T-helper 17 cell (primary cell): Measurements from ENCODE around the gene MRFAP1L1. TPM values are rescaled to one million over a fixed set of nuclear protein-coding genes. Genes with fewer than 3 reads are reported as not detected.

Experiments
- ATAC-seq: fragments of 150-1000 bp; cut with Tn5 transposase; 2 replicates; pipeline ENCODE4 v1.10.0; 2021; ENCODE audit warnings: mild to moderate bottlenecking, moderate library complexity
- DNase-seq, 3 donors: peaks; one replicate each; pipeline versions ENCODE4 v3.0.0 to v3.0.0-alpha.2; 2020 to 2021
- H3K9me3 ChIP-seq: one replicate; pipeline ENCODE4 v1.7.0; 2013; ENCODE audit warnings: low read length, mild to moderate bottlenecking; ENCODE audit not compliant: control insufficient read depth, poor library complexity, severe bottlenecking
- H3K27ac Mint-ChIP-seq: one replicate; pipeline ENCODE4 v1.8.0; 2022; ENCODE audit warnings: mild to moderate bottlenecking, moderate library complexity, mixed read lengths
- H3K27me3 Mint-ChIP-seq: one replicate; pipeline ENCODE4 v1.8.0; 2022; ENCODE audit warnings: mixed read lengths
- H3K36me3 Mint-ChIP-seq: one replicate; pipeline ENCODE4 v1.8.0; 2022; ENCODE audit warnings: low read depth, mixed read lengths
- H3K4me1 Mint-ChIP-seq: one replicate; pipeline ENCODE4 v1.8.0; 2022; ENCODE audit warnings: mild to moderate bottlenecking, mixed read lengths
- H3K4me3 Mint-ChIP-seq: one replicate; pipeline ENCODE4 v1.8.0; 2022; ENCODE audit warnings: mild to moderate bottlenecking, moderate library complexity, mixed read lengths
- total RNA-seq, 4 donors: library from RNA in 2 of 4; stranded (reverse) in 2 of 4; gene quantifications; one replicate each; pipeline ENCODE4 v1.2.3 and lab custom pipeline; 2022 to 2026

Gene MRFAP1L1
- total RNA-seq, 2 donors from 2014 or later: 29.3 to 33.0 TPM

DNA sequence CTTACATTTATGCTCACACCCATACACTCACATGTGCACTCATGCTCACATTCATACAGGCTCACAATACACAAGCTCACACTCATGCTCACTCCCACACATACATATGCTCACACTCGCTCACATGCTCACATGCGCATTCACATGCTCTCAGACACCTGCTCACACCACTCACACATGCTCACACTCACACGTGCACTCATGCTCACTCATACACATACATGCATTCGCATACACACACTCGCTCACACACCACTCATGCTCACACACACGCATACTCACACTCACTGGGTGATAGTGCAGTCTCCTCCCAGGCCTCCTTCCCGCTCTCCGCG lies 44.4 kb downstream of the MRFAP1L1 start:
- no peak overlapping the region for H3K4me3 Mint-ChIP-seq
- no peaks in the 10 kb centered on the region for H3K36me3 Mint-ChIP-seq
- no peak overlapping the region for H3K27ac Mint-ChIP-seq
- no peaks in the 10 kb centered on the region for H3K9me3 ChIP-seq
- no peak for DNase-seq
- no peaks in the 10 kb centered on the region for H3K4me1 Mint-ChIP-seq
- no peaks in the 10 kb centered on the region for H3K27me3 Mint-ChIP-seq
- no peak for ATAC-seq

DNA sequence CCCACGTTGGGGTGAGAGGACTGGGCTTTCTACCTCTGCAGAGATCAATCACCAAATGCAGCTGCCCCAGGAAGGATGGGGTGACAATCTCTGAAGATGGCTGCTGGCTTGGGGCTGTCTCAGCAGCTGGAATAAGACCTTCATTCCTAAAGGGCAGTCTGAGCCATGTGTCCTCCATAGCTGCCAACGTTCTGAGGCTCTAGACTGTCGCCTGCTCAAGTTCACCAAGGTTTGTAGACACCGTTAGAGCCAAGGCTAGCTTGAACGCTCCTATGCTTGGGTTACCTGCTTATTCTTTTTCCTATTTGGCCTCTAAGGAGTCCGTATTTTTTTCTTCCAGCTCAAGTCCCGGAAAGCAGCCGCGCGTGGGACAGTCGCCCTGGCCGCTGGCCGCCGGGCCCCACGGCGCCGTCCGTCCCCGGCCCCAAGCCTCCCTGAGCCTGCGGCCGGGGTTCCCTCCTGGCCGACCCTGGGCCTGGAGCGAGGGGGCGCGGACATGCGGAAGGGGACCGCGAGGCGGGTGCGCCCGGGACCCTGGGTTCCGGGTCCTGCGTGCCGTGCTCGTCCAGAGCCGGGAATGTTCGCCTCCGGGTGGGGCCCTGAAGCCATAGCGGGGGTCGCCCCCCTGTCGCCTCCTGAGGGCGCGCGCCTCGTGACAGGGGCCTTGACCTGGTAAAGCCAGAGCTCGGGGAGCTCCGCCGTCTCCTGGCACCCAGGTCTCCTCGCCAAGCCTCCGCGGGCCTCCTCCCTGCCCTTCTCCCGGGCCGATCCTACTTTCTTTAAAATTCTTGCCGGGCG lies 45.9 kb downstream of the MRFAP1L1 start:
- H3K27ac Mint-ChIP-seq: no peak overlapping the region
- no peaks in the 10 kb centered on the region for H3K27me3 Mint-ChIP-seq
- H3K4me1 Mint-ChIP-seq: no peaks in the 10 kb centered on the region
- peak; percentile 38 for ATAC-seq
- DNase-seq: no peak
- no peak overlapping the region for H3K4me3 Mint-ChIP-seq
- no peaks in the 10 kb centered on the region for H3K9me3 ChIP-seq
- H3K36me3 Mint-ChIP-seq: no peaks in the 10 kb centered on the region

DNA sequence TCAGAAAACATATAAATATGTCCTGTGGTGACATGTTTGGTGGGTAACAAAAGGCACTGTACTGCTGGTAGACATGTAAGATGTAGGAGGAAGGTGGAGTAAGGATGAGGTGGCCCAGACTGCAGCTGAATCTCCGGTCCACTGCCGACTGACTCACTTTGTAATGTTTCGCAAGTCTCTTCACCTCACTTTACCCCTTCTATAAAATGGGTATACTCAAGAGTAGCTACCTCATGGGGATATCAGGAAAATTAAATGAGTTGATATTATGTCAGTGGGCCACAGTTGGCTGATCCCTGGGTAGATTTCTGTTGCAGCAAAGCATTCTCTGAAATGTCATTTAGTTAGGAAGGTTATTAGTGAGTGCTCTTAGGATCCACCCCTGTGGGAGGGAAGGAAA lies 47.1 kb downstream of the MRFAP1L1 start:
- ATAC-seq: no peak
- Mint-ChIP-seq H3K36me3 (no peaks in the 10 kb centered on the region), H3K27me3 (no peaks in the 10 kb centered on the region), H3K27ac (peak overlapping the region; percentile 29), H3K4me1 (no peaks in the 10 kb centered on the region), H3K4me3 (peak overlapping the region; percentile 31)
- no peak for DNase-seq
- no peaks in the 10 kb centered on the region for H3K9me3 ChIP-seq

DNA sequence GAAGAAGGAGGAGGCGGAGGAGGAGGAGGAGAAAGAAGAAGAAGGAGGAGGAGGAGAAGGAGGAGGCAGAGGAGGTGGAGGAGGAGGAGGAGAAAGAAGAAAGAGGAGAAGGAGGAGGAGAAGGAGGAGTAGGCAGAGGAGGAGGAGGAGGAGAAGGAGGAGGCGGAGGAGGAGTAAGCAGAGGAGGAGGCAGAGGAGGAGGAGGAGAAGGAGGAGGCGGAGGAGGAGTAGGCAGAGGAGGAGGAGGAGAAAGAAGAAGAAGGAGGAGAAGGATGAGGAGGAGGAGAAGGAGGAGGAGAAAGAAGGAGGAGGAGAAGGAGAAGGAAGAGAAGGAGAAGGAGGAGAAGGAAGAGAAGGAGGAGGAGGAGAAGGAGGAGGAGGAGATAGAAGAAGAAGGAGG lies 49.2 kb downstream of the MRFAP1L1 start:
- Mint-ChIP-seq H3K4me1 (no peaks in the 10 kb centered on the region), H3K27ac (no peak overlapping the region), H3K27me3 (no peaks in the 10 kb centered on the region), H3K36me3 (peaks cover 2% of the 10 kb centered on the region), H3K4me3 (no peak overlapping the region)
- DNase-seq: no peak
- no peak for ATAC-seq
- no peaks in the 10 kb centered on the region for H3K9me3 ChIP-seq

DNA sequence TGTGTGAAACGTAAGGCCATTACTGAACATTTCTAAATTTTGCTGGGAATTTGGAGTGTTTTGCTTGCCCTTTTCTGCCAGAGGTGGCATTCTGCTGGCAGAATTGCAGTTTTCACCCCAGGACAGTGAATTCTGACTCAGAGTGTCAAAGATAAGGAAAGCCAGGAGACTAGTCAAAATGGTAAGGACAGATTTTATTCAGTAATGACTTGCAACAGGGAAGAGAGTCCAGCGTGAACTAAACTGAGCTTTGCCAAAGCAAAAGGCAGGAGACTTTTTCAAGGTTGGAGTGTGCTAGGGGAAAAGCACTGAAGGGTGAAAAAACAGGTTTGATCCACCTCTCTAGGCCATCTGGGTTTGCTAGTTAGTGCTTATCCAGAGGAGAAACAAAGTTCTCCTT lies 49.8 kb downstream of the MRFAP1L1 start:
- H3K36me3 Mint-ChIP-seq: peaks cover 2% of the 10 kb centered on the region
- ATAC-seq: no peak
- no peak for DNase-seq
- H3K4me1 Mint-ChIP-seq: no peaks in the 10 kb centered on the region
- H3K9me3 ChIP-seq: no peaks in the 10 kb centered on the region
- no peaks in the 10 kb centered on the region for H3K27me3 Mint-ChIP-seq
- no peak overlapping the region for H3K27ac Mint-ChIP-seq
- H3K4me3 Mint-ChIP-seq: no peak overlapping the region

DNA sequence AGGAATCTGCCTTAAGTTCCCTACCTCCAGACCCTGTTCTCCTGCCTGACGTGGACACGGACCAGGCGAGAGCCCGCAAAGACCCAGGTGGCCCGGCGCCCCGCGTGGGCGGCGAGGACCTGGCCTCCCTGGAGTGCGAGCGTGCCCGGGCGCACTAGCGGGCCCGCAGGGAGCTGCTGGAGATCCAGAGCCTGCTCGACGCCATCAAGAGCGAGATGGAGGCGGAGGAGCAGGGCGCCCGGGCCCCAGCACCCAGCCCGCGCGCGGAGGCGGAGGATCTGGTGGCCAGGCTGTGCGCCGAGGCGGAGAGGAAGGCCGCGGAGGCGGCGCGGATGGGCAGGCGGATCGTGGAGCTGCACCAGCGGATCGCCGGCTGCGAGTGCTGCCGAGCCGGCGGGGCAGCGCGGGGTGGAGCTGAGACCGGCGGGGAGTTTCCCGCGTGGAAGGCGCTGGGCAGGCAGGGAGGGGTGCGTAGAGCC lies 51.0 kb downstream of the MRFAP1L1 start:
- H3K36me3 Mint-ChIP-seq: peaks cover 2% of the 10 kb centered on the region
- no peaks in the 10 kb centered on the region for H3K9me3 ChIP-seq
- H3K27ac Mint-ChIP-seq: peak overlapping the region; percentile 83
- peak; percentile 45 to 61 (median 48) for DNase-seq
- no peaks in the 10 kb centered on the region for H3K27me3 Mint-ChIP-seq
- no peaks in the 10 kb centered on the region for H3K4me1 Mint-ChIP-seq
- peak; percentile 98 for ATAC-seq
- H3K4me3 Mint-ChIP-seq: peak overlapping the region; percentile 80

DNA sequence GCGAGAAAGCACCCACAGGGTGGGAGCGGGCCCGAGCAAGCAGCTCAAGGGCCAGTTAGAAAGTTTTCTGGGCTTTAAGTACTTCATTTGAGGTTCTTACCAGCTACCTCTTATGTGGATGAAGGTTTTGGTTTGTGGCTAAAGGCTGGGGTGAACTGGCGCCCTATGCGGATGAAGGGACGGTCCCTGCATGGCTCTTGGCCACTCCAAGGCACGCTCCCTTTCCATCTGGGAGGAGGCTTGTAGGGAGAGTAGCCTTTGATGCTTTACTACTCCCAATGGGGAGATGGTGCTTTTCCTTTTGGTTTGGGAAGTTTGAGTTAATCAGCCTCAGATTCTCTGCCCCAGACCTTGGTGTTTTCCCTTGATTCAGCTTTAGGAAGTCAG lies 51.5 kb downstream of the MRFAP1L1 start:
- no peaks in the 10 kb centered on the region for H3K9me3 ChIP-seq
- peaks cover 2% of the 10 kb centered on the region for H3K36me3 Mint-ChIP-seq
- H3K27me3 Mint-ChIP-seq: no peaks in the 10 kb centered on the region
- DNase-seq (no peak), ATAC-seq (no peak)
- no peak overlapping the region for H3K27ac Mint-ChIP-seq
- no peaks in the 10 kb centered on the region for H3K4me1 Mint-ChIP-seq
- peak overlapping the region; percentile 80 for H3K4me3 Mint-ChIP-seq

Other genes with a start within 250 kb of the MRFAP1L1 start
- not detected for gene PPP2R2C, start 237.3 kb downstream of the MRFAP1L1 start, total RNA-seq
- 10 to 100 TPM; 27.0 to 34.9 TPM for gene MAN2B2, start 134.7 kb downstream of the MRFAP1L1 start, total RNA-seq
- 100 to 1,000 TPM; 158 to 163 TPM for gene MRFAP1, start 69.2 kb downstream of the MRFAP1L1 start, total RNA-seq
- gene S100P, start 16.0 kb downstream of the MRFAP1L1 start, total RNA-seq: 1 to 10 TPM; 2.1 to 3.8 TPM
- 10 to 100 TPM; 19.2 to 20.8 TPM for gene BLOC1S4, start 6.3 kb upstream of the MRFAP1L1 start, total RNA-seq
- gene KIAA0232, start 72.9 kb upstream of the MRFAP1L1 start, total RNA-seq: 10 to 100 TPM; 16.1 to 16.7 TPM
- 10 to 100 TPM; 49.1 to 55.2 TPM for gene TBC1D14, start 200.0 kb upstream of the MRFAP1L1 start, total RNA-seq